K562 (cell line): ENCODE results near the gene NAGS. TPM values are rescaled to one million over a fixed set of nuclear protein-coding genes. Genes with fewer than 3 reads are reported as not detected.

Experiments used
- CBX8 ChIP-seq: fragments of 200-600 bp; sonication (generic); IDR thresholded peaks from 2 replicates; pipeline ENCODE4 v1.6.1; 2012; ENCODE audit warnings: borderline replicate concordance, mixed run types, low read depth, mild to moderate bottlenecking, moderate library complexity, mixed read lengths, low read length, control low read depth, inconsistent platforms; ENCODE audit not compliant: poor library complexity, severe bottlenecking; ENCODE audit errors: extremely low read depth
- KAT8 ChIP-seq: fragments of 450-650 bp; IDR thresholded peaks from 2 replicates; pipeline ENCODE4 v1.6.1; 2016; ENCODE audit warnings: low read depth, mild to moderate bottlenecking
- KDM1A ChIP-seq, 2 experiments: fragments of 450-650 bp; IDR thresholded peaks; 2 replicates each; pipeline ENCODE4 v1.6.1; 2016; ENCODE audit warnings: mild to moderate bottlenecking in 2 of 2
- KDM2B ChIP-seq: fragments of 250-450 bp; sonication (Bioruptor Pico); IDR thresholded peaks from 2 replicates; pipeline ENCODE4 v1.8.0; 2021; ENCODE audit warnings: mild to moderate bottlenecking, moderate library complexity
- MTF1 ChIP-seq: fragments of 250-450 bp; sonication (Bioruptor Pico); IDR thresholded peaks from 2 replicates; pipeline ENCODE4 v1.9.0; 2021; ENCODE audit warnings: moderate library complexity, mild to moderate bottlenecking, inconsistent platforms, borderline replicate concordance
- NFIX ChIP-seq: fragments of 250-450 bp; sonication (Bioruptor Pico); IDR thresholded peaks from 2 replicates; pipeline ENCODE4 v1.4.0; 2020; ENCODE audit warnings: low read depth, mild to moderate bottlenecking, moderate library complexity
- POLR2A ChIP-seq: fragments of 450-650 bp; conservative IDR thresholded peaks from 2 replicates; pipeline ENCODE4 v1.6.1; 2016
- RAD51 ChIP-seq: fragments of 450-650 bp; IDR thresholded peaks from 2 replicates; pipeline ENCODE4 v1.7.1; 2016; ENCODE audit warnings: low read depth, mild to moderate bottlenecking, borderline replicate concordance
- SP1 ChIP-seq: sonication (generic); formaldehyde crosslinking; IDR thresholded peaks from 2 replicates; pipeline ENCODE4 v1.8.1; 2022; ENCODE audit warnings: mild to moderate bottlenecking, missing genetic modification reagents
- SREBF2 ChIP-seq: sonication (generic); formaldehyde crosslinking; IDR thresholded peaks from 2 replicates; pipeline ENCODE4 v1.4.0; 2020; ENCODE audit warnings: mild to moderate bottlenecking, missing genetic modification reagents
- XRCC5 ChIP-seq: fragments of 200-400 bp; formaldehyde crosslinking; IDR thresholded peaks from 2 replicates; pipeline ENCODE4 v1.6.1; 2017; ENCODE audit warnings: low read depth, mild to moderate bottlenecking, low read length
- ZNF282 ChIP-seq: sonication (generic); formaldehyde crosslinking; IDR thresholded peaks from 2 replicates; pipeline ENCODE4 v1.8.1; 2023; ENCODE audit warnings: missing genetic modification reagents
- ZNF668 ChIP-seq: fragments of 250-450 bp; sonication (Bioruptor Pico); IDR thresholded peaks from 2 replicates; pipeline ENCODE4 v1.8.0; 2022; ENCODE audit warnings: mild to moderate bottlenecking, inconsistent platforms
- polyA plus RNA-seq, 8 experiments: library from polyadenylated mRNA; depleted of rRNA in 4 of 8; stranded (reverse) in 5 of 8; unstranded in 3 of 8; fragments of >200 nt; fragmentation: Nextera tagmentation in 2 of 8; fragmentation: Illumina TruSeq in 1 of 8; extraction: Ambion mirVana in 2 of 8; extraction: Trizol in 1 of 8; gene quantifications; 2 replicates each; pipeline versions ENCODE4 v1.2.1 to v1.2.3, GENCODE V29; 2011 to 2014; ENCODE audit warnings: inconsistent platforms in 1 of 8, missing spikeins in 1 of 8
- total RNA-seq, 7 experiments: library from RNA; depleted of rRNA in 6 of 7; stranded (reverse); fragments of >200 nt in 6 of 7; fragmentation: Illumina TruSeq in 2 of 7; extraction: Trizol in 2 of 7; gene quantifications; 2 replicates each; pipeline versions ENCODE4 v1.2.1 to v1.2.3, GENCODE V29; 2011 to 2021; ENCODE audit warnings: low replicate concordance in 1 of 7
- TF ChIP-seq, protein P1 (sequence below): IDR thresholded peaks from 2 replicates; pipeline ENCODE4 v1.6.1; 2011; ENCODE audit warnings: borderline replicate concordance, low read depth, mild to moderate bottlenecking, moderate library complexity, low read length; ENCODE audit not compliant: insufficient read depth, poor library complexity, severe bottlenecking
- TF ChIP-seq, protein P2 (sequence below), 2 experiments: fragments of 150-350 bp in 1 of 2; IDR thresholded peaks; 2 replicates each; pipeline ENCODE4 v1.6.1; 2012 to 2016; ENCODE audit warnings: low read depth in 2 of 2, low read length in 2 of 2, mild to moderate bottlenecking in 1 of 2, moderate library complexity in 1 of 2
- TF ChIP-seq, protein P3 (sequence below): fragments of 450-650 bp; conservative IDR thresholded peaks from 2 replicates; pipeline ENCODE4 v1.6.1; 2016; ENCODE audit warnings: missing genetic modification characterization, low read depth, mild to moderate bottlenecking, missing compliant biosample characterization, moderate library complexity
- TF ChIP-seq, protein P4 (sequence below), 2 experiments: fragments of 450-650 bp; IDR thresholded peaks; 2 replicates each; pipeline ENCODE4 v1.6.1; 2016

The NAGS gene
- total and polyA plus RNA-seq, 9 of the 15 experiments (the other 6 are each of a cell fraction or from before 2014, with no cell fraction given), result not detected

DNA sequence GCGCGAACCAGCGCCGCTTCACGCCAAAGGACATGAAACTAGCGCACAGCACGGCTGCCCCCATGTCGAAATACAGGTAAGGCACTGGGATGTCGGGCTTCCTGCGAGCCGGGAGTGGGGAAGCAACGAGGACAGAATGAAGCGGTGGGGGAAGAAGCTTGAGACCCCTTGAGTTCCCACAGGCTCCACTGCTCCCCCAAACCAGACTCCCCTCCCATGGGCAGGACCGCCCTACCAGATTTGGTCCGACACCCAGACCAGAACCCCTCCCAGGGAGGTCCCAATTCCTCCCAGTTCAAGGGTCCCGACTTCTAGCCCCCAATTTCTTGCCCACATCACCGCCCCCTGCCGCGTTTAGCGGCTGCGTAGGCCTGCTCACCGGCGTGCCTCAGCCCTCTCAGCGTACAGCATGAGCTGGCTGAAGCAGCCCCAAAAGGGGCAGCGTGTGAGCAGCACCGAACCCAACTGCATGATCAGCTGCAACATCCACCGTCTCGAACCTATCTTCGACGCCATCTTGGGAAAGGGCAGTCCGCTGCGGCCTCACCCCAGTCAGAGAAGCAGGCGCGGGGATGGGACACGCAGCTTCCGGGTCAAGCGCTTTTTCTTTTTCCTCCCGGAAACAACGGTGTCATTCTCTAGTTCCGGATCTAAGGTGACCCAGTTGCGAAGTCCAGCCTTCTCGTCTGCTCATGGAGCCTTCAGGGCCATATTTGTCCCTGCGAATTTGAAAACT is 10.2 kb downstream of the NAGS start, which contains the start of gene TMEM101 (continued):
- TF ChIP-seq, protein P1, sequence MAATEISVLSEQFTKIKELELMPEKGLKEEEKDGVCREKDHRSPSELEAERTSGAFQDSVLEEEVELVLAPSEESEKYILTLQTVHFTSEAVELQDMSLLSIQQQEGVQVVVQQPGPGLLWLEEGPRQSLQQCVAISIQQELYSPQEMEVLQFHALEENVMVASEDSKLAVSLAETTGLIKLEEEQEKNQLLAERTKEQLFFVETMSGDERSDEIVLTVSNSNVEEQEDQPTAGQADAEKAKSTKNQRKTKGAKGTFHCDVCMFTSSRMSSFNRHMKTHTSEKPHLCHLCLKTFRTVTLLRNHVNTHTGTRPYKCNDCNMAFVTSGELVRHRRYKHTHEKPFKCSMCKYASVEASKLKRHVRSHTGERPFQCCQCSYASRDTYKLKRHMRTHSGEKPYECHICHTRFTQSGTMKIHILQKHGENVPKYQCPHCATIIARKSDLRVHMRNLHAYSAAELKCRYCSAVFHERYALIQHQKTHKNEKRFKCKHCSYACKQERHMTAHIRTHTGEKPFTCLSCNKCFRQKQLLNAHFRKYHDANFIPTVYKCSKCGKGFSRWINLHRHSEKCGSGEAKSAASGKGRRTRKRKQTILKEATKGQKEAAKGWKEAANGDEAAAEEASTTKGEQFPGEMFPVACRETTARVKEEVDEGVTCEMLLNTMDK, result no peak
- TF ChIP-seq, protein P2, sequence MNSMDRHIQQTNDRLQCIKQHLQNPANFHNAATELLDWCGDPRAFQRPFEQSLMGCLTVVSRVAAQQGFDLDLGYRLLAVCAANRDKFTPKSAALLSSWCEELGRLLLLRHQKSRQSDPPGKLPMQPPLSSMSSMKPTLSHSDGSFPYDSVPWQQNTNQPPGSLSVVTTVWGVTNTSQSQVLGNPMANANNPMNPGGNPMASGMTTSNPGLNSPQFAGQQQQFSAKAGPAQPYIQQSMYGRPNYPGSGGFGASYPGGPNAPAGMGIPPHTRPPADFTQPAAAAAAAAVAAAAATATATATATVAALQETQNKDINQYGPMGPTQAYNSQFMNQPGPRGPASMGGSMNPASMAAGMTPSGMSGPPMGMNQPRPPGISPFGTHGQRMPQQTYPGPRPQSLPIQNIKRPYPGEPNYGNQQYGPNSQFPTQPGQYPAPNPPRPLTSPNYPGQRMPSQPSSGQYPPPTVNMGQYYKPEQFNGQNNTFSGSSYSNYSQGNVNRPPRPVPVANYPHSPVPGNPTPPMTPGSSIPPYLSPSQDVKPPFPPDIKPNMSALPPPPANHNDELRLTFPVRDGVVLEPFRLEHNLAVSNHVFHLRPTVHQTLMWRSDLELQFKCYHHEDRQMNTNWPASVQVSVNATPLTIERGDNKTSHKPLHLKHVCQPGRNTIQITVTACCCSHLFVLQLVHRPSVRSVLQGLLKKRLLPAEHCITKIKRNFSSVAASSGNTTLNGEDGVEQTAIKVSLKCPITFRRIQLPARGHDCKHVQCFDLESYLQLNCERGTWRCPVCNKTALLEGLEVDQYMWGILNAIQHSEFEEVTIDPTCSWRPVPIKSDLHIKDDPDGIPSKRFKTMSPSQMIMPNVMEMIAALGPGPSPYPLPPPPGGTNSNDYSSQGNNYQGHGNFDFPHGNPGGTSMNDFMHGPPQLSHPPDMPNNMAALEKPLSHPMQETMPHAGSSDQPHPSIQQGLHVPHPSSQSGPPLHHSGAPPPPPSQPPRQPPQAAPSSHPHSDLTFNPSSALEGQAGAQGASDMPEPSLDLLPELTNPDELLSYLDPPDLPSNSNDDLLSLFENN (IDR thresholded peaks at IDR 0.05; ENCODE audit: low read depth in 2 of 2, low read length in 2 of 2), result peak; percentile 57 to 62; a peak in 1 of 4 replicates
- TF ChIP-seq MTF1 (CRISPR knock-in tag) (no peak), SREBF2 (CRISPR knock-in tag) (no peak), RAD51 (no peak), CBX8 (no peak), KDM2B (CRISPR knock-in tag) (no peak), XRCC5 (peak; percentile 99), KDM1A (IDR thresholded peaks at IDR 0.05) (no peak), ZNF282 (CRISPR knock-in tag) (no peak), KAT8 (no peak), ZNF668 (CRISPR knock-in tag) (no peak), NFIX (CRISPR knock-in tag) (no peak), SP1 (CRISPR knock-in tag) (peak; percentile 93), POLR2A (peak; percentile 87)
- TF ChIP-seq, protein P3, sequence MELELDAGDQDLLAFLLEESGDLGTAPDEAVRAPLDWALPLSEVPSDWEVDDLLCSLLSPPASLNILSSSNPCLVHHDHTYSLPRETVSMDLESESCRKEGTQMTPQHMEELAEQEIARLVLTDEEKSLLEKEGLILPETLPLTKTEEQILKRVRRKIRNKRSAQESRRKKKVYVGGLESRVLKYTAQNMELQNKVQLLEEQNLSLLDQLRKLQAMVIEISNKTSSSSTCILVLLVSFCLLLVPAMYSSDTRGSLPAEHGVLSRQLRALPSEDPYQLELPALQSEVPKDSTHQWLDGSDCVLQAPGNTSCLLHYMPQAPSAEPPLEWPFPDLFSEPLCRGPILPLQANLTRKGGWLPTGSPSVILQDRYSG (tag), result 0 out of 2 replicates have a peak, but pooled peaks have one; percentile 40
- TF ChIP-seq, protein P4, sequence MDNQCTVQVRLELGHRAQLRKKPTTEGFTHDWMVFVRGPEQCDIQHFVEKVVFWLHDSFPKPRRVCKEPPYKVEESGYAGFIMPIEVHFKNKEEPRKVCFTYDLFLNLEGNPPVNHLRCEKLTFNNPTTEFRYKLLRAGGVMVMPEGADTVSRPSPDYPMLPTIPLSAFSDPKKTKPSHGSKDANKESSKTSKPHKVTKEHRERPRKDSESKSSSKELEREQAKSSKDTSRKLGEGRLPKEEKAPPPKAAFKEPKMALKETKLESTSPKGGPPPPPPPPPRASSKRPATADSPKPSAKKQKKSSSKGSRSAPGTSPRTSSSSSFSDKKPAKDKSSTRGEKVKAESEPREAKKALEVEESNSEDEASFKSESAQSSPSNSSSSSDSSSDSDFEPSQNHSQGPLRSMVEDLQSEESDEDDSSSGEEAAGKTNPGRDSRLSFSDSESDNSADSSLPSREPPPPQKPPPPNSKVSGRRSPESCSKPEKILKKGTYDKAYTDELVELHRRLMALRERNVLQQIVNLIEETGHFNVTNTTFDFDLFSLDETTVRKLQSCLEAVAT (IDR thresholded peaks at IDR 0.05), result no peak
